NCI-H69 (cell line): Measurements from ENCODE around the gene FKBP1B.
"Not testable (repeated sequence)": the region's sequence is repeated elsewhere in the genome, so short reads cannot be mapped to it uniquely, and the experiment has no call there.

Experiments
- DNase-seq: peaks from one replicate; lab custom pipeline; 2025; lab: John Stamatoyannopoulos, UW

FKBP1B gene

GRCh38 chr2:24049485-24050021, at the start of gene FKBP1B:
TSS of gene FKBP1B (plus strand) at chr2:24049741. CDS start at chr2:24049850, 109 bp downstream.
- DNase-seq = peak; percentile 84

- no peak for DNase-seq
Observed at GRCh38 chr2:24007693-24008092, 41.8 kb upstream of the FKBP1B start.

- DNase-seq = no peak
Observed at GRCh38 chr2:24008672-24009366, 40.7 kb upstream of the FKBP1B start.

- DNase-seq = no peak
Observed at GRCh38 chr2:24009367-24009679, 40.2 kb upstream of the FKBP1B start.

- DNase-seq = no peak
Observed at GRCh38 chr2:24009680-24010476, 39.7 kb upstream of the FKBP1B start, which contains the start of gene MFSD2B. TSS of gene MFSD2B (plus strand) at chr2:24010085. CDS start at chr2:24010097, 12 bp downstream.

- no peak for DNase-seq
Observed at GRCh38 chr2:24010477-24011249, 38.9 kb upstream of the FKBP1B start.

GRCh38 chr2:24011250-24012104, 38.1 kb upstream of the FKBP1B start:
- DNase-seq = no peak

GRCh38 chr2:24012521-24013188, 36.9 kb upstream of the FKBP1B start:
- no peak for DNase-seq

GRCh38 chr2:24014902-24015301, 34.6 kb upstream of the FKBP1B start:
- DNase-seq = not testable (repeated sequence)

- DNase-seq = no peak
Observed at GRCh38 chr2:24015562-24016375, 33.8 kb upstream of the FKBP1B start.

- DNase-seq = no peak
Observed at GRCh38 chr2:24016376-24016761, 33.2 kb upstream of the FKBP1B start.

GRCh38 chr2:24016853-24017703, 32.5 kb upstream of the FKBP1B start:
- no peak for DNase-seq

- no peak for DNase-seq
Observed at GRCh38 chr2:24017711-24018110, 31.8 kb upstream of the FKBP1B start.

- DNase-seq = no peak
Observed at GRCh38 chr2:24018241-24018640, 31.3 kb upstream of the FKBP1B start.

GRCh38 chr2:24019729-24020128, 29.8 kb upstream of the FKBP1B start:
- DNase-seq = no peak

GRCh38 chr2:24020244-24020643, 29.3 kb upstream of the FKBP1B start:
- no peak for DNase-seq

GRCh38 chr2:24021122-24021998, 28.2 kb upstream of the FKBP1B start:
- peak; percentile 9 for DNase-seq
